Neural progenitor cell (in vitro differentiated cells): ENCODE results near the gene C16orf74. TPM values are rescaled to one million over a fixed set of nuclear protein-coding genes. Genes with fewer than 3 reads are reported as not detected.

Source experiments
- DNase-seq: peaks from one replicate; pipeline ENCODE4 v3.0.0-alpha.2; 2016; ENCODE audit warnings: low spot score
- H2AFZ ChIP-seq: fragments of 200-600 bp; sonication (generic); replicated peaks from 2 replicates; pipeline ENCODE4 v1.6.1; 2016; ENCODE audit warnings: antibody characterized with exemption
- H3F3A ChIP-seq: fragments of 200-600 bp; sonication (generic); 2 replicates; pipeline ENCODE4 v1.6.1; 2016; ENCODE audit warnings: antibody characterized with exemption, low read depth
- H3K27ac ChIP-seq: fragments of 200-600 bp; sonication (generic); 2 replicates; pipeline ENCODE4 v1.5.1; 2016; ENCODE audit warnings: mild to moderate bottlenecking
- H3K27me3 ChIP-seq: fragments of 200-600 bp; sonication (generic); 2 replicates; pipeline ENCODE4 v1.6.1; 2016; ENCODE audit warnings: mild to moderate bottlenecking, moderate library complexity
- H3K36me3 ChIP-seq: fragments of 200-600 bp; sonication (generic); 2 replicates; pipeline ENCODE4 v1.5.1; 2016
- H3K4me1 ChIP-seq: fragments of 200-600 bp; sonication (generic); 2 replicates; pipeline ENCODE4 v1.6.1; 2016; ENCODE audit warnings: mixed run types
- H3K4me2 ChIP-seq: fragments of 200-600 bp; sonication (generic); 2 replicates; pipeline ENCODE4 v1.6.1; 2016
- H3K4me3 ChIP-seq: fragments of 200-600 bp; sonication (generic); 2 replicates; pipeline ENCODE4 v1.5.1; 2016
- H3K79me2 ChIP-seq: fragments of 200-600 bp; sonication (generic); 2 replicates; pipeline ENCODE4 v1.6.1; 2016; ENCODE audit warnings: low read depth
- H3K9ac ChIP-seq: fragments of 200-600 bp; sonication (generic); 2 replicates; pipeline ENCODE4 v1.6.1; 2016
- H3K9me3 ChIP-seq: fragments of 200-600 bp; sonication (generic); 2 replicates; pipeline ENCODE4 v1.5.1; 2016; ENCODE audit warnings: low read depth
- H4K20me1 ChIP-seq: fragments of 200-600 bp; sonication (generic); 2 replicates; pipeline ENCODE4 v1.6.1; 2016; ENCODE audit warnings: low read depth
- H3K27ac Mint-ChIP-seq: 3 replicates; pipeline ENCODE4 v1.8.0; 2021; ENCODE audit warnings: mixed read lengths
- H3K27me3 Mint-ChIP-seq: 2 replicates; pipeline ENCODE4 v1.8.0; 2022; ENCODE audit warnings: low read depth, mild to moderate bottlenecking, inconsistent platforms, moderate library complexity, mixed read lengths; ENCODE audit not compliant: insufficient read depth
- H3K36me3 Mint-ChIP-seq: 3 replicates; pipeline ENCODE4 v1.8.0; 2021; ENCODE audit warnings: mixed read lengths
- H3K4me1 Mint-ChIP-seq: 3 replicates; pipeline ENCODE4 v1.8.0; 2021; ENCODE audit warnings: mixed read lengths
- H3K4me3 Mint-ChIP-seq: 3 replicates; pipeline ENCODE4 v1.8.0; 2021; ENCODE audit warnings: mild to moderate bottlenecking, moderate library complexity, mixed read lengths
- H3K9me3 Mint-ChIP-seq: 3 replicates; pipeline ENCODE4 v1.8.0; 2020; ENCODE audit warnings: mixed read lengths
- EZH2 ChIP-seq: fragments of 200-600 bp; sonication (generic); IDR thresholded peaks from 2 replicates; pipeline ENCODE4 v1.6.1; 2017; ENCODE audit warnings: antibody characterized with exemption, mild to moderate bottlenecking, moderate library complexity
- EZH2phosphoT487 ChIP-seq: fragments of 200-600 bp; sonication (generic); IDR thresholded peaks from 2 replicates; pipeline ENCODE4 v1.6.1; 2017; ENCODE audit warnings: antibody characterized with exemption
- total RNA-seq: library from RNA; depleted of rRNA; stranded (reverse); fragments of >200 nt; gene quantifications from 2 replicates; pipeline ENCODE4 v1.2.3, GENCODE V29; 2015; ENCODE audit warnings: low replicate concordance
- TF ChIP-seq, protein P1 (sequence below): fragments of 200-600 bp; sonication (generic); IDR thresholded peaks from 2 replicates; pipeline ENCODE4 v1.5.1; 2017; ENCODE audit warnings: antibody characterized with exemption, mild to moderate bottlenecking

C16orf74 gene
- total RNA-seq, 1 donor from 2014 or later = not detected

DNA sequence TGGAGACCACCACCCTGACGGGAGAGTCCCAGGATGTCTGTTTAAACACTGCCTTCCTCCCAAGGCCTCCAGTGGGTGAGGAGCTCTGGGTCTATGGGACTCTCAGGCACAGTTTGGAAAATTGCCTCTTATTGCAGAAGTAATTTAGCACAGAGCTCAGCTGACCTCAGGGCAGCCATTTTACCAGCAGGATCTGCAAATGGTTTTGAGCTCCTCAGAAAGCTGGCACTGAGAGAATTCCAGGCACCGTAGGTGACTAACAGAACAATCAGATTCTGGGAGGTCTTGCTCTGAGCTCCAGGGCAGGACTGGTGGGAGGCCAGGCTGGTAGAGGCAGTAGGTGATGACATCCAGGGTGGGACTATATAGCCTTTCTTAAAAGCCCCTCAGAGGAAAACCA lies 17.3 kb upstream of the C16orf74 start:
- Histone ChIP-seq H3K4me2 (no peak overlapping the region), H3K36me3 (no peaks in the 10 kb centered on the region), H3K9ac (no peak overlapping the region), H3F3A (peaks cover 11% of the 10 kb centered on the region), H4K20me1 (no peaks in the 10 kb centered on the region), H3K79me2 (no peaks in the 10 kb centered on the region), H3K9me3 (no peaks in the 10 kb centered on the region), H3K27ac (no peak overlapping the region), H2AFZ (no peak overlapping the region), H3K27me3 (no peaks in the 10 kb centered on the region), H3K4me1 (peaks cover 17% of the 10 kb centered on the region), H3K4me3 (no peak overlapping the region)
- Mint-ChIP-seq H3K4me1 (peaks cover 29% of the 10 kb centered on the region), H3K9me3 (no peaks in the 10 kb centered on the region), H3K27ac (peak overlapping the region; percentile 57), H3K36me3 (peaks cover 3% of the 10 kb centered on the region), H3K27me3 (peaks cover 4% of the 10 kb centered on the region), H3K4me3 (no peak overlapping the region)
- peak; percentile 59 for DNase-seq
- TF ChIP-seq, protein P1, sequence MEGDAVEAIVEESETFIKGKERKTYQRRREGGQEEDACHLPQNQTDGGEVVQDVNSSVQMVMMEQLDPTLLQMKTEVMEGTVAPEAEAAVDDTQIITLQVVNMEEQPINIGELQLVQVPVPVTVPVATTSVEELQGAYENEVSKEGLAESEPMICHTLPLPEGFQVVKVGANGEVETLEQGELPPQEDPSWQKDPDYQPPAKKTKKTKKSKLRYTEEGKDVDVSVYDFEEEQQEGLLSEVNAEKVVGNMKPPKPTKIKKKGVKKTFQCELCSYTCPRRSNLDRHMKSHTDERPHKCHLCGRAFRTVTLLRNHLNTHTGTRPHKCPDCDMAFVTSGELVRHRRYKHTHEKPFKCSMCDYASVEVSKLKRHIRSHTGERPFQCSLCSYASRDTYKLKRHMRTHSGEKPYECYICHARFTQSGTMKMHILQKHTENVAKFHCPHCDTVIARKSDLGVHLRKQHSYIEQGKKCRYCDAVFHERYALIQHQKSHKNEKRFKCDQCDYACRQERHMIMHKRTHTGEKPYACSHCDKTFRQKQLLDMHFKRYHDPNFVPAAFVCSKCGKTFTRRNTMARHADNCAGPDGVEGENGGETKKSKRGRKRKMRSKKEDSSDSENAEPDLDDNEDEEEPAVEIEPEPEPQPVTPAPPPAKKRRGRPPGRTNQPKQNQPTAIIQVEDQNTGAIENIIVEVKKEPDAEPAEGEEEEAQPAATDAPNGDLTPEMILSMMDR = no peak
- TF ChIP-seq EZH2 (no peak), EZH2phosphoT487 (no peak)

DNA sequence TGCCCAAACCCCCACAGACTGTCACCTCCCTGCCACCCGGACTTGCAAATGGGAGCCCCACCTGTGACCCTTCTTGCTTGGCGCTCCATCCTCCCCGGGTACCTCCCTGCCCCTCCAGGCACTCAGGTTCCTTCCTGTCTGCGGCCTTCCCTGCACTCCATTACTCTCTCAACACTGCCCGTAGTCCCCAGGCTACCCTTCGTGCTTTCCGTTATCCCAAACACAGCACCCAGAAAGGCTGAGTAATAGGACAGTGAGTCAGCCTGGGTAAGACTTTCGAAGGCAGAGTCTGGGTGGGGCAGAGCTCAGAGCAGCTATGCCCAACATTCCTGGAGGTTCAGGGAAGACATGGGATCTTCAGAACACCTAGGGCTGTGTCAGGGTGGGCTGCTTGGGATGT lies 16.6 kb upstream of the C16orf74 start:
- Histone ChIP-seq H3K9me3 (no peaks in the 10 kb centered on the region), H3K4me2 (no peak overlapping the region), H3K27me3 (no peaks in the 10 kb centered on the region), H3K79me2 (no peaks in the 10 kb centered on the region), H3K4me3 (no peak overlapping the region), H3K4me1 (peaks cover 17% of the 10 kb centered on the region), H3K9ac (no peak overlapping the region), H3K36me3 (no peaks in the 10 kb centered on the region), H4K20me1 (no peaks in the 10 kb centered on the region), H2AFZ (no peak overlapping the region), H3F3A (peaks cover 11% of the 10 kb centered on the region), H3K27ac (no peak overlapping the region)
- H3K36me3 Mint-ChIP-seq = peaks cover 3% of the 10 kb centered on the region
- H3K9me3 Mint-ChIP-seq = no peaks in the 10 kb centered on the region
- peaks cover 29% of the 10 kb centered on the region for H3K4me1 Mint-ChIP-seq
- DNase-seq = no peak
- no peak overlapping the region for H3K27ac Mint-ChIP-seq
- peaks cover 4% of the 10 kb centered on the region for H3K27me3 Mint-ChIP-seq
- H3K4me3 Mint-ChIP-seq = no peak overlapping the region
- TF ChIP-seq, protein P1 = no peak
- TF ChIP-seq EZH2 (no peak), EZH2phosphoT487 (no peak)

DNA sequence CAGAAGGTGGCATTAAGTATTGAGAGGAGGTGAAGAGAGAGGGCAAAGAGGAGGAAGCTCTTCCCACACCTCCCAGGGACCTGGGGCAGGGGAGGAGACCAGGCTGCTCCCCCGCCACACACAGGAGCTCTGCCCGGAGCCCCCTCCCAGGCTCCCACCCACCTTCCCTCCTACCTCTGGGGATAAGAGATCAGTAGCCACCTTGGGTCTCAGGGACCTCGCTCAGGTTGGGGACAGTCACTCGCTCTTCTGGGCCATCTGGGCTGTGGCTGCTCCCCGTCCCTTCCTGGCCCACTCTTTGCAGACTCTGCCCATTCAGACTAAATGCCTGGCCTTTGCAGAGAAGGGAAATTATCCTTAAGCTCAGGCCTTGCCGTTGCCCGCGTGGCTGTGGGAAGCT lies 14.9 kb upstream of the C16orf74 start:
- no peak overlapping the region for H3K4me3 ChIP-seq
- no peak for TF ChIP-seq EZH2phosphoT487
- no peak for TF ChIP-seq EZH2
- TF ChIP-seq, protein P1 = no peak
- H3K27ac Mint-ChIP-seq = peak overlapping the region; percentile 76

More for the DNA sequence above, 14.9 kb upstream of the C16orf74 start:
- H3K79me2 ChIP-seq = no peaks in the 10 kb centered on the region
- H3K9me3 Mint-ChIP-seq = no peaks in the 10 kb centered on the region
- H3K4me2 ChIP-seq = no peak overlapping the region
- no peaks in the 10 kb centered on the region for H4K20me1 ChIP-seq
- no peak overlapping the region for H3K9ac ChIP-seq
- peaks cover 17% of the 10 kb centered on the region for H3K4me1 ChIP-seq
- H3K36me3 ChIP-seq = no peaks in the 10 kb centered on the region
- H3K4me3 Mint-ChIP-seq = no peak overlapping the region
- H3K36me3 Mint-ChIP-seq = peaks cover 3% of the 10 kb centered on the region
- peaks cover 4% of the 10 kb centered on the region for H3K27me3 Mint-ChIP-seq
- no peak overlapping the region for H2AFZ ChIP-seq
- peak; percentile 25 for DNase-seq
- peaks cover 11% of the 10 kb centered on the region for H3F3A ChIP-seq
- no peaks in the 10 kb centered on the region for H3K9me3 ChIP-seq
- no peak overlapping the region for H3K27ac ChIP-seq
- no peaks in the 10 kb centered on the region for H3K27me3 ChIP-seq
- H3K4me1 Mint-ChIP-seq = peaks cover 29% of the 10 kb centered on the region
